Dermis microvascular lymphatic vessel endothelial cell (primary cell): ENCODE measurements around the gene MASP1. TPM values are rescaled to one million over a fixed set of nuclear protein-coding genes. Genes with fewer than 3 reads are reported as not detected.

Experiments
- DNase-seq, 2 donors: peaks; one replicate each; pipeline versions ENCODE4 v3.0.0 to v3.0.0-alpha.2; 2010; ENCODE audit warnings: low read depth in 2 of 2
- total RNA-seq: library from RNA; depleted of rRNA; stranded (reverse); fragments of >200 nt; gene quantifications from 2 replicates; pipeline ENCODE4 v1.2.1, GENCODE V29; 2014

MASP1 gene
- 0.77 and 1.9 TPM in 2 replicates for total RNA-seq

GRCh38 chr3:187291512-187292132 is at the start of gene MASP1:
TSS of gene MASP1 (minus strand) at chr3:187291737. CDS start at chr3:187291632, 105 bp downstream.
- DNase-seq, result no peak

GRCh38 chr3:187340578-187340977 is 49.0 kb upstream of the MASP1 start:
- no peak for DNase-seq

GRCh38 chr3:187336322-187336721 is 44.8 kb upstream of the MASP1 start:
- DNase-seq, result no peak

- DNase-seq, result no peak
These were observed 43.4 kb upstream of the MASP1 start for GRCh38 chr3:187334904-187335303.

GRCh38 chr3:187328691-187329090 is 37.2 kb upstream of the MASP1 start:
- no peak for DNase-seq

GRCh38 chr3:187327845-187328244 is 36.3 kb upstream of the MASP1 start:
- DNase-seq, result no peak

- DNase-seq, result no peak
These were observed 34.1 kb upstream of the MASP1 start for GRCh38 chr3:187325632-187326031.

- no peak for DNase-seq
These were observed 31.6 kb upstream of the MASP1 start for GRCh38 chr3:187323091-187323490.

- DNase-seq, result no peak
These were observed 30.8 kb upstream of the MASP1 start for GRCh38 chr3:187322291-187322690.

- DNase-seq, result no peak
These were observed 30.2 kb upstream of the MASP1 start for GRCh38 chr3:187321766-187322165.

- peak; percentile 48 to 59 for DNase-seq
These were observed 28.3 kb upstream of the MASP1 start for GRCh38 chr3:187319699-187320302.

GRCh38 chr3:187318819-187319616 is 27.5 kb upstream of the MASP1 start:
- peak; percentile 42 to 73 for DNase-seq

GRCh38 chr3:187315872-187316271 is 24.3 kb upstream of the MASP1 start:
- no peak for DNase-seq

- no peak for DNase-seq
These were observed 22.6 kb upstream of the MASP1 start for GRCh38 chr3:187314176-187314575.

- DNase-seq, result no peak
These were observed 19.5 kb upstream of the MASP1 start for GRCh38 chr3:187310954-187311470.

- DNase-seq, result no peak
These were observed 18.7 kb upstream of the MASP1 start for GRCh38 chr3:187310226-187310625.

GRCh38 chr3:187305881-187306280 is 14.3 kb upstream of the MASP1 start:
- DNase-seq, result no peak

GRCh38 chr3:187299611-187300010 is 8.1 kb upstream of the MASP1 start:
- no peak for DNase-seq

GRCh38 chr3:187296911-187297310 is 5.4 kb upstream of the MASP1 start:
- no peak for DNase-seq

GRCh38 chr3:187296058-187296457 is 4.5 kb upstream of the MASP1 start:
- DNase-seq, result peak; percentile 3 to 13

GRCh38 chr3:187295316-187296034 is 3.9 kb upstream of the MASP1 start:
- DNase-seq, result peak in 1 of 2 donors; percentile 28
